ENCODE results near the gene CDC42EP1.
"Not testable (repeated sequence)": the region's sequence is repeated elsewhere in the genome, so short reads cannot be mapped to it uniquely, and the experiment has no call there.

DNA sequence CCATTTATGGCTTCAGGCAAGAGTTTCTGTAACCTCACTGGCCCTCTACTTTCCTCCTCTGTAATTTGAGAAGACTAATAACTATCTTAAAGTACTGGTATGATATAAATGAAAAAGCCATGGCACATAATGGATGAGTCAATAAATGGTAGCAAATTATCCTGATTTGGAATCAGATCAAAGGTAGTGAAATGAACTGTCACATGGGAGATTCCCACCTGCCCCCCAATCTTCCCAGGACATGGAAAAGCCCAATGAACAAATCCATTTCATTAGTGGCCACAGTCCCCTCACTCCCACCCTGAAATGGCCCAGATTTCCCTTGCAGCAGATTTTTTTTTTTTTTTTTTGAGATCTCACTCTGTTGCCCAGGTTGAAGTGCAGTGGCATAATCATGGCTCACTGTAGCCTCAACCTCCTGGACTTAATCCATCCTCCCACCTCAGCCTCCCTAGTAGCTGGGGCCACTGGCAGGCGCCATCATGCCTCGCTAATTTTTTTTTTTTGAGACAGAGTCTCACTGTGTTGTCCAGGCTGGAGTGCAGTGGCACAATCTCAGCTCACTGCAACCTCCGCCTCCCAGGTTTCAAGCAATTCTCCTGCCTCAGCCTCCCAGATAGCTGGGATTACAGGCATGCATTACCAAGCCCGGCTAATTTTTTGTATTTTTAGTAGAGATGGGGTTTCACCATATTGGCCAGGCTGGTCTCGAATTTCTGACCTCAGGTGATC lies 42.4 kb downstream of the CDC42EP1 start:
- TF ChIP-seq, protein P1, sequence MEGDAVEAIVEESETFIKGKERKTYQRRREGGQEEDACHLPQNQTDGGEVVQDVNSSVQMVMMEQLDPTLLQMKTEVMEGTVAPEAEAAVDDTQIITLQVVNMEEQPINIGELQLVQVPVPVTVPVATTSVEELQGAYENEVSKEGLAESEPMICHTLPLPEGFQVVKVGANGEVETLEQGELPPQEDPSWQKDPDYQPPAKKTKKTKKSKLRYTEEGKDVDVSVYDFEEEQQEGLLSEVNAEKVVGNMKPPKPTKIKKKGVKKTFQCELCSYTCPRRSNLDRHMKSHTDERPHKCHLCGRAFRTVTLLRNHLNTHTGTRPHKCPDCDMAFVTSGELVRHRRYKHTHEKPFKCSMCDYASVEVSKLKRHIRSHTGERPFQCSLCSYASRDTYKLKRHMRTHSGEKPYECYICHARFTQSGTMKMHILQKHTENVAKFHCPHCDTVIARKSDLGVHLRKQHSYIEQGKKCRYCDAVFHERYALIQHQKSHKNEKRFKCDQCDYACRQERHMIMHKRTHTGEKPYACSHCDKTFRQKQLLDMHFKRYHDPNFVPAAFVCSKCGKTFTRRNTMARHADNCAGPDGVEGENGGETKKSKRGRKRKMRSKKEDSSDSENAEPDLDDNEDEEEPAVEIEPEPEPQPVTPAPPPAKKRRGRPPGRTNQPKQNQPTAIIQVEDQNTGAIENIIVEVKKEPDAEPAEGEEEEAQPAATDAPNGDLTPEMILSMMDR (conservative IDR thresholded peaks at IDR 0.05; ENCODE audit: low read depth in 2 of 2) = not testable (repeated sequence)
- TF ChIP-seq, protein P2, sequence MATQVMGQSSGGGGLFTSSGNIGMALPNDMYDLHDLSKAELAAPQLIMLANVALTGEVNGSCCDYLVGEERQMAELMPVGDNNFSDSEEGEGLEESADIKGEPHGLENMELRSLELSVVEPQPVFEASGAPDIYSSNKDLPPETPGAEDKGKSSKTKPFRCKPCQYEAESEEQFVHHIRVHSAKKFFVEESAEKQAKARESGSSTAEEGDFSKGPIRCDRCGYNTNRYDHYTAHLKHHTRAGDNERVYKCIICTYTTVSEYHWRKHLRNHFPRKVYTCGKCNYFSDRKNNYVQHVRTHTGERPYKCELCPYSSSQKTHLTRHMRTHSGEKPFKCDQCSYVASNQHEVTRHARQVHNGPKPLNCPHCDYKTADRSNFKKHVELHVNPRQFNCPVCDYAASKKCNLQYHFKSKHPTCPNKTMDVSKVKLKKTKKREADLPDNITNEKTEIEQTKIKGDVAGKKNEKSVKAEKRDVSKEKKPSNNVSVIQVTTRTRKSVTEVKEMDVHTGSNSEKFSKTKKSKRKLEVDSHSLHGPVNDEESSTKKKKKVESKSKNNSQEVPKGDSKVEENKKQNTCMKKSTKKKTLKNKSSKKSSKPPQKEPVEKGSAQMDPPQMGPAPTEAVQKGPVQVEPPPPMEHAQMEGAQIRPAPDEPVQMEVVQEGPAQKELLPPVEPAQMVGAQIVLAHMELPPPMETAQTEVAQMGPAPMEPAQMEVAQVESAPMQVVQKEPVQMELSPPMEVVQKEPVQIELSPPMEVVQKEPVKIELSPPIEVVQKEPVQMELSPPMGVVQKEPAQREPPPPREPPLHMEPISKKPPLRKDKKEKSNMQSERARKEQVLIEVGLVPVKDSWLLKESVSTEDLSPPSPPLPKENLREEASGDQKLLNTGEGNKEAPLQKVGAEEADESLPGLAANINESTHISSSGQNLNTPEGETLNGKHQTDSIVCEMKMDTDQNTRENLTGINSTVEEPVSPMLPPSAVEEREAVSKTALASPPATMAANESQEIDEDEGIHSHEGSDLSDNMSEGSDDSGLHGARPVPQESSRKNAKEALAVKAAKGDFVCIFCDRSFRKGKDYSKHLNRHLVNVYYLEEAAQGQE (IDR thresholded peaks at IDR 0.05; ENCODE audit: unreplicated experiment) = not testable (repeated sequence)
- not testable (repeated sequence) for TF ChIP-seq POLR2AphosphoS5 (IDR thresholded peaks at IDR 0.05; ENCODE audit: low read depth); EZH2 (IDR thresholded peaks at IDR 0.05; ENCODE audit: low read depth, unreplicated experiment); EZH2phosphoT487 (IDR thresholded peaks at IDR 0.05; ENCODE audit: unreplicated experiment); JUNB (IDR thresholded peaks at IDR 0.05; ENCODE audit: unreplicated experiment); STAT1 (IDR thresholded peaks at IDR 0.05; ENCODE audit: unreplicated experiment); NANOG (IDR thresholded peaks at IDR 0.05; ENCODE audit: borderline replicate concordance); CREB1 (CRISPR knock-in tag; IDR thresholded peaks at IDR 0.05; ENCODE audit: low read depth); ZNF331 (CRISPR knock-in tag; IDR thresholded peaks at IDR 0.05; ENCODE audit: low read depth)
- TF ChIP-seq, protein P3, sequence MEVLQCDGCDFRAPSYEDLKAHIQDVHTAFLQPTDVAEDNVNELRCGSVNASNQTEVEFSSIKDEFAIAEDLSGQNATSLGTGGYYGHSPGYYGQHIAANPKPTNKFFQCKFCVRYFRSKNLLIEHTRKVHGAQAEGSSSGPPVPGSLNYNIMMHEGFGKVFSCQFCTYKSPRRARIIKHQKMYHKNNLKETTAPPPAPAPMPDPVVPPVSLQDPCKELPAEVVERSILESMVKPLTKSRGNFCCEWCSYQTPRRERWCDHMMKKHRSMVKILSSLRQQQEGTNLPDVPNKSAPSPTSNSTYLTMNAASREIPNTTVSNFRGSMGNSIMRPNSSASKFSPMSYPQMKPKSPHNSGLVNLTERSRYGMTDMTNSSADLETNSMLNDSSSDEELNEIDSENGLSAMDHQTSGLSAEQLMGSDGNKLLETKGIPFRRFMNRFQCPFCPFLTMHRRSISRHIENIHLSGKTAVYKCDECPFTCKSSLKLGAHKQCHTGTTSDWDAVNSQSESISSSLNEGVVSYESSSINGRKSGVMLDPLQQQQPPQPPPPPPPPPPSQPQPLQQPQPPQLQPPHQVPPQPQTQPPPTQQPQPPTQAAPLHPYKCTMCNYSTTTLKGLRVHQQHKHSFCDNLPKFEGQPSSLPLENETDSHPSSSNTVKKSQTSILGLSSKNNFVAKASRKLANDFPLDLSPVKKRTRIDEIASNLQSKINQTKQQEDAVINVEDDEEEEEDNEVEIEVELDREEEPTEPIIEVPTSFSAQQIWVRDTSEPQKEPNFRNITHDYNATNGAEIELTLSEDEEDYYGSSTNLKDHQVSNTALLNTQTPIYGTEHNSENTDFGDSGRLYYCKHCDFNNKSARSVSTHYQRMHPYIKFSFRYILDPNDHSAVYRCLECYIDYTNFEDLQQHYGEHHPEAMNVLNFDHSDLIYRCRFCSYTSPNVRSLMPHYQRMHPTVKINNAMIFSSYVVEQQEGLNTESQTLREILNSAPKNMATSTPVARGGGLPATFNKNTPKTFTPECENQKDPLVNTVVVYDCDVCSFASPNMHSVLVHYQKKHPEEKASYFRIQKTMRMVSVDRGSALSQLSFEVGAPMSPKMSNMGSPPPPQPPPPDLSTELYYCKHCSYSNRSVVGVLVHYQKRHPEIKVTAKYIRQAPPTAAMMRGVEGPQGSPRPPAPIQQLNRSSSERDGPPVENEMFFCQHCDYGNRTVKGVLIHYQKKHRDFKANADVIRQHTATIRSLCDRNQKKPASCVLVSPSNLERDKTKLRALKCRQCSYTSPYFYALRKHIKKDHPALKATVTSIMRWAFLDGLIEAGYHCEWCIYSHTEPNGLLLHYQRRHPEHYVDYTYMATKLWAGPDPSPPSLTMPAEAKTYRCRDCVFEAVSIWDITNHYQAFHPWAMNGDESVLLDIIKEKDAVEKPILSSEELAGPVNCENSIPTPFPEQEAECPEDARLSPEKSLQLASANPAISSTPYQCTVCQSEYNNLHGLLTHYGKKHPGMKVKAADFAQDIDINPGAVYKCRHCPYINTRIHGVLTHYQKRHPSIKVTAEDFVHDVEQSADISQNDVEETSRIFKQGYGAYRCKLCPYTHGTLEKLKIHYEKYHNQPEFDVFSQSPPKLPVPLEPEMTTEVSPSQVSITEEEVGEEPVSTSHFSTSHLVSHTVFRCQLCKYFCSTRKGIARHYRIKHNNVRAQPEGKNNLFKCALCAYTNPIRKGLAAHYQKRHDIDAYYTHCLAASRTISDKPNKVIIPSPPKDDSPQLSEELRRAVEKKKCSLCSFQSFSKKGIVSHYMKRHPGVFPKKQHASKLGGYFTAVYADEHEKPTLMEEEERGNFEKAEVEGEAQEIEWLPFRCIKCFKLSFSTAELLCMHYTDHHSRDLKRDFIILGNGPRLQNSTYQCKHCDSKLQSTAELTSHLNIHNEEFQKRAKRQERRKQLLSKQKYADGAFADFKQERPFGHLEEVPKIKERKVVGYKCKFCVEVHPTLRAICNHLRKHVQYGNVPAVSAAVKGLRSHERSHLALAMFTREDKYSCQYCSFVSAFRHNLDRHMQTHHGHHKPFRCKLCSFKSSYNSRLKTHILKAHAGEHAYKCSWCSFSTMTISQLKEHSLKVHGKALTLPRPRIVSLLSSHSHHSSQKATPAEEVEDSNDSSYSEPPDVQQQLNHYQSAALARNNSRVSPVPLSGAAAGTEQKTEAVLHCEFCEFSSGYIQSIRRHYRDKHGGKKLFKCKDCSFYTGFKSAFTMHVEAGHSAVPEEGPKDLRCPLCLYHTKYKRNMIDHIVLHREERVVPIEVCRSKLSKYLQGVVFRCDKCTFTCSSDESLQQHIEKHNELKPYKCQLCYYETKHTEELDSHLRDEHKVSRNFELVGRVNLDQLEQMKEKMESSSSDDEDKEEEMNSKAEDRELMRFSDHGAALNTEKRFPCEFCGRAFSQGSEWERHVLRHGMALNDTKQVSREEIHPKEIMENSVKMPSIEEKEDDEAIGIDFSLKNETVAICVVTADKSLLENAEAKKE (CRISPR knock-in tag; IDR thresholded peaks at IDR 0.05) = not testable (repeated sequence)
- TF ChIP-seq, protein P4, sequence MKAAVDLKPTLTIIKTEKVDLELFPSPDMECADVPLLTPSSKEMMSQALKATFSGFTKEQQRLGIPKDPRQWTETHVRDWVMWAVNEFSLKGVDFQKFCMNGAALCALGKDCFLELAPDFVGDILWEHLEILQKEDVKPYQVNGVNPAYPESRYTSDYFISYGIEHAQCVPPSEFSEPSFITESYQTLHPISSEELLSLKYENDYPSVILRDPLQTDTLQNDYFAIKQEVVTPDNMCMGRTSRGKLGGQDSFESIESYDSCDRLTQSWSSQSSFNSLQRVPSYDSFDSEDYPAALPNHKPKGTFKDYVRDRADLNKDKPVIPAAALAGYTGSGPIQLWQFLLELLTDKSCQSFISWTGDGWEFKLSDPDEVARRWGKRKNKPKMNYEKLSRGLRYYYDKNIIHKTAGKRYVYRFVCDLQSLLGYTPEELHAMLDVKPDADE (IDR thresholded peaks at IDR 0.05) = not testable (repeated sequence)
